Nephron (organoid): ENCODE results near the gene GSE1.

Experiments used
- H3K27ac Mint-ChIP-seq, 3 experiments: 2 replicates each; pipeline ENCODE4 v1.8.0; 2020; ENCODE audit warnings: mixed read lengths in 3 of 3, mild to moderate bottlenecking in 2 of 3, moderate library complexity in 1 of 3
- H3K27me3 Mint-ChIP-seq: 2 replicates; pipeline ENCODE4 v1.8.0; 2021; ENCODE audit warnings: low read depth, mild to moderate bottlenecking, moderate library complexity, mixed read lengths
- H3K36me3 Mint-ChIP-seq: 2 replicates; pipeline ENCODE4 v1.8.0; 2020; ENCODE audit warnings: low read depth, mixed read lengths
- H3K4me1 Mint-ChIP-seq: 2 replicates; pipeline ENCODE4 v1.8.0; 2020; ENCODE audit warnings: mixed read lengths
- H3K4me3 Mint-ChIP-seq, 3 experiments: 2 replicates each; pipeline ENCODE4 v1.8.0; 2020; ENCODE audit warnings: mild to moderate bottlenecking in 3 of 3, mixed read lengths in 3 of 3, moderate library complexity in 2 of 3
- H3K9me3 Mint-ChIP-seq: 2 replicates; pipeline ENCODE4 v1.8.0; 2020; ENCODE audit warnings: mixed read lengths
- CTCF ChIP-seq, 3 experiments: fragments of 200-600 bp; sonication (generic); IDR thresholded peaks; one replicate each; pipeline ENCODE4 v1.5.0; 2021; ENCODE audit warnings: antibody characterized with exemption in 3 of 3; ENCODE audit not compliant: unreplicated experiment in 3 of 3

The GSE1 gene

GRCh38 chr16:85711982-85712587 is 99.0 kb downstream of the GSE1 start:
- TF ChIP-seq CTCF (IDR thresholded peaks at IDR 0.05; ENCODE audit: unreplicated experiment in 3 of 3) = no peak
- Mint-ChIP-seq H3K27me3 (peaks cover 30% of the 10 kb centered on the region), H3K27ac (no peak overlapping the region), H3K4me3 (no peak overlapping the region), H3K9me3 (peaks cover 7% of the 10 kb centered on the region), H3K4me1 (peaks cover 26% of the 10 kb centered on the region), H3K36me3 (no peaks in the 10 kb centered on the region)

GRCh38 chr16:85712801-85713200 is 99.7 kb downstream of the GSE1 start:
- no peak overlapping the region for H3K27ac Mint-ChIP-seq
- peak overlapping the region in 1 of 3 experiments; percentile 35 for H3K4me3 Mint-ChIP-seq
- no peak for TF ChIP-seq CTCF (IDR thresholded peaks at IDR 0.05; ENCODE audit: unreplicated experiment in 3 of 3)
- peaks cover 32% of the 10 kb centered on the region for H3K27me3 Mint-ChIP-seq
- peaks cover 7% of the 10 kb centered on the region for H3K9me3 Mint-ChIP-seq
- H3K36me3 Mint-ChIP-seq = no peaks in the 10 kb centered on the region
- peaks cover 29% of the 10 kb centered on the region for H3K4me1 Mint-ChIP-seq

- H3K4me3 Mint-ChIP-seq = peak overlapping the region; percentile 5 to 60 (median 59)
- H3K9me3 Mint-ChIP-seq = peaks cover 7% of the 10 kb centered on the region
- H3K4me1 Mint-ChIP-seq = peaks cover 28% of the 10 kb centered on the region
- no peaks in the 10 kb centered on the region for H3K36me3 Mint-ChIP-seq
- no peak for TF ChIP-seq CTCF (IDR thresholded peaks at IDR 0.05; ENCODE audit: unreplicated experiment in 3 of 3)
- peaks cover 38% of the 10 kb centered on the region for H3K27me3 Mint-ChIP-seq
- peak overlapping the region; percentile 87 to 97 (median 96) for H3K27ac Mint-ChIP-seq
Observed at GRCh38 chr16:85715169-85716021, 102.3 kb downstream of the GSE1 start.

GRCh38 chr16:85716022-85716679 is 103.0 kb downstream of the GSE1 start:
- TF ChIP-seq CTCF (IDR thresholded peaks at IDR 0.05; ENCODE audit: unreplicated experiment in 3 of 3) = no peak
- peaks cover 31% of the 10 kb centered on the region for H3K27me3 Mint-ChIP-seq
- H3K4me3 Mint-ChIP-seq = peak overlapping the region in 2 of 3 experiments; percentile 29 to 60
- H3K27ac Mint-ChIP-seq = peak overlapping the region; percentile 87 to 97 (median 96)
- H3K9me3 Mint-ChIP-seq = peaks cover 7% of the 10 kb centered on the region
- no peaks in the 10 kb centered on the region for H3K36me3 Mint-ChIP-seq
- H3K4me1 Mint-ChIP-seq = peaks cover 22% of the 10 kb centered on the region

GRCh38 chr16:85716680-85717038 is 103.5 kb downstream of the GSE1 start:
- no peak for TF ChIP-seq CTCF (IDR thresholded peaks at IDR 0.05; ENCODE audit: unreplicated experiment in 3 of 3)
- peaks cover 7% of the 10 kb centered on the region for H3K9me3 Mint-ChIP-seq
- peaks cover 22% of the 10 kb centered on the region for H3K4me1 Mint-ChIP-seq
- peaks cover 31% of the 10 kb centered on the region for H3K27me3 Mint-ChIP-seq
- H3K4me3 Mint-ChIP-seq = peak overlapping the region in 1 of 3 experiments; percentile 29
- no peaks in the 10 kb centered on the region for H3K36me3 Mint-ChIP-seq
- H3K27ac Mint-ChIP-seq = peak overlapping the region; percentile 87 to 97 (median 96)
